Ecto neural progenitor cell (in vitro differentiated cells): Measurements from ENCODE around the gene SSTR5.

Source experiments
- DNase-seq: peaks from one replicate; pipeline ENCODE4 v3.0.0-alpha.2; 2018; ENCODE audit warnings: low spot score

The SSTR5 gene

GRCh38 chr16:1055557-1055924 is 17.0 kb upstream of the SSTR5 start:
- no peak for DNase-seq

DNA sequence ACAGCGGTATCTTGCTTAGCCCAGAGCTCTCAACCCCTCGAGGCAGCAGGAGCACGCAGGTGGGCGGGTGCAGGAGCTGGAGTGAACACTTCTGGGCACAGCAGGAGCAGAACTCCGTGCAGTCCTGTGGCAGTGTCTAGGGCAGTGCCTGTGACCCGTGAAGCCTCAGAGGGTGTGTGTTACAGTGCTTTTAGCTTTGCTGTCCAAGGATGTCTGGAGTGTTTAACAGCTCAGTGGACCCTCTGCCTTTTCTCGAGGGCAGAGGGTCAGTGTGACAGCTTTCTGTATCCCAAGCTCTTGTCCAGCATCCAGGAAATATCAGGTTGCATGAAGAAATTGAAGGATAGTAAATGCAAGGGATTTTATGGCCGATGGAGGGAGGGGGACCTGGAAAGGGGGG is 16.4 kb upstream of the SSTR5 start:
- DNase-seq = no peak

DNA sequence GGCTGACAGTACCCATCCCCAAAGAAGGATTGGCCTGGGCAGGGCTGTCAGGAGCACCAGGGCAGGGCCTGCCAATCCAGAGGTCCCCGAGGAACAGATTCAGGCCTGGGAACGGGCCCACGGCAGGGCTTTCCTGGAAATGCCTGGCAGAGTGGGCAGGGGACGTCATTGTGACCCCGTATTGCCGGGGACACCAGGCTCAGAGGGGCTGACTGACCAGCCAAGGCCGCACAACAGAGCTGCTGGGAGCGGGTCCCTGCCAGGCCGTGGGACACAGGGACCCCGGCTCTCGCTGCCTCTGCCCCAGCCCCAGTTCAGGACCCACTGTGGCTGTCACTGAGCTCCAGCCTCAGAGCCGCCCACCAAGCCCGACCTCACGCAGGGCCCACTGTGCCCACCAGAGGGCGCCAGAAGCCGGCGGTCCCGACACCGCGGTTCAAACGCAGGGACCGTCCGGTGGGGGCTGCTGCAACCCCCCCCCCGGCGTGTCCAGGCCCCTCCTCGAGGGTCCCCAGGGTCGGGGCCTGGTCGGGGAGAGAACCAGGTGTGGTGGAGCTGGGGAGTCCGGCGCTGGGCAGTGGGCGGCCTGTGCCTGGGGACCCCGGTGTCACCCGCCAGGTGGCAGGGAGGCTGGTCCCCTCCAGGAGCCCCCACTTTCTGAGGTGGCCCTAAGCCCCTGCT is 15.2 kb upstream of the SSTR5 start:
- DNase-seq = peak; percentile 77

DNA sequence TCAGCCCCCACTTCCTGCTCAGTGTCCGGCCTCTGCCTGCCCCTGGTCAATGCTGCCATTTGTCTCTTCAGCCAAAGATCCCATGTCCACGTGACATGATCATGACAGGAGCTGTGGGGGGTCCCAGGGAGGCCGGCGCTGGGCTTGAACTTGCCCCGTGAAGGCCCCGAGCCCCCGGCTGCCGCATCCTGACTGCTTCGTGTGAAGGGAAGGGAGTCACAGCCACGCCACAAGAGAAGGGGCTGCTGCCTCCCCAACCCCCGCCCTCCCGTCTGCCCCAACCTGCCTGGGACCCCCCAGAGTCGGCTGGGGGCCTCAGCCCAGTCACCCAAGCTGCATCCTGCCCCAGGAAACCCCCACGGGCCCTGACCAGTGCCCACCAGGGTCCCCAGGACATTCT is 14.3 kb upstream of the SSTR5 start:
- DNase-seq = no peak

GRCh38 chr16:1059310-1059709 is 13.2 kb upstream of the SSTR5 start:
- no peak for DNase-seq

GRCh38 chr16:1060416-1061340 is 11.9 kb upstream of the SSTR5 start:
- no peak for DNase-seq

DNA sequence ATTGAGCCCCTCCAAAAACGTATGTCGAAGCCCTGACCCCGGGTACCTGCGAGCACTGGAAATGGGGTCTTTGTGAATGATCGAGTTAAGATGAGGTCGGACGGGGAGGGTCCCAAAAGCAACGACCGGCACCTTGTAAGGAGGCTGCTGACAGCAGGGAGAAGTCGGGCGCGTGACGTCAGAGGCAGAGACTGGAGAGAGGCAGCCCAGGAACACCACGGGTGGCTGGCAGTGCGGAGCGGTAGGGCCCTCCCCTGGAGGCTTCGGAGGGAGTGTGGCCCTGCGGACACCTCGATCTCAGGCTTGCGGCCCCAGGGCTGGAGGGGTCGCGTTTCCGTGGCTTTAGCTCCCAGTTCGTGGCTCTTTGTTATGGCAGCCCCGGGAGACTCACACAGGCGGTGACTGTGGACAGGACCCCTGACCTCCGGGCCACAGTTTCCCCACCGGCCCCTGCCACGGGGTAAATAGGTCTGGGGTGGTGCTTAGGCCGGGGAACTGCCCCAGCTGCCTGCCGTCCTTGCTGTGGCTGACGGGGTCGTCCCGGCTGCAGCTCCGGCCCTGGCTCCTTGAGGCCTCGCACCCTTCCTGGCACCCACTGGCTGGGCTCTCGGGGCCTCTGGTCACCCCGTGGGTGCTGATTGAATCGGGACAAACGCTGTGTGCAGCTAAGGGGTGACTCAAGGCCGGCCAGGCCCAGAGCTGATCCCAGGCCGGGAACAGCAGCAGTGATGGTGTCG is 10.6 kb upstream of the SSTR5 start:
- no peak for DNase-seq

DNA sequence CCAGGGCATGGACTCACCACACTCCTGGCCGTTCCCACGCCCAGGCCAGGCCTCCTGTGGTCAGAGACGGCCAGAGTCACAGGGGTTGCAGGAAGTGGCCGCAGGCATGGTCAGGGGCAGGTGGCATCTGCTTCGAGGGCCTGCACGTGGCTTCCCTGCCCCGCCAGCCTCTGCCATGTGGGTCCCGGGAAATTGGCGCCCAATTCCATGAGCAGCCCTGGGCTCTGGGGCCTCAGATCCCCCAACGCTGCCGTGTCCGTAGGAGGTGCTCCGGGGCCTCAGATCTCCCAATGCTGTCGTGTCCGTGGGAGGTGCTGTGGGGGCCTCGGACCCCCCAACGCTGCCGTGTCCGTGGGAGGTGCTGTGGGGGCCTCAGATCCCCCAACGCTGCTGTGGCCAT is 9.7 kb upstream of the SSTR5 start:
- no peak for DNase-seq

GRCh38 chr16:1063728-1064127 is 8.8 kb upstream of the SSTR5 start:
- no peak for DNase-seq

DNA sequence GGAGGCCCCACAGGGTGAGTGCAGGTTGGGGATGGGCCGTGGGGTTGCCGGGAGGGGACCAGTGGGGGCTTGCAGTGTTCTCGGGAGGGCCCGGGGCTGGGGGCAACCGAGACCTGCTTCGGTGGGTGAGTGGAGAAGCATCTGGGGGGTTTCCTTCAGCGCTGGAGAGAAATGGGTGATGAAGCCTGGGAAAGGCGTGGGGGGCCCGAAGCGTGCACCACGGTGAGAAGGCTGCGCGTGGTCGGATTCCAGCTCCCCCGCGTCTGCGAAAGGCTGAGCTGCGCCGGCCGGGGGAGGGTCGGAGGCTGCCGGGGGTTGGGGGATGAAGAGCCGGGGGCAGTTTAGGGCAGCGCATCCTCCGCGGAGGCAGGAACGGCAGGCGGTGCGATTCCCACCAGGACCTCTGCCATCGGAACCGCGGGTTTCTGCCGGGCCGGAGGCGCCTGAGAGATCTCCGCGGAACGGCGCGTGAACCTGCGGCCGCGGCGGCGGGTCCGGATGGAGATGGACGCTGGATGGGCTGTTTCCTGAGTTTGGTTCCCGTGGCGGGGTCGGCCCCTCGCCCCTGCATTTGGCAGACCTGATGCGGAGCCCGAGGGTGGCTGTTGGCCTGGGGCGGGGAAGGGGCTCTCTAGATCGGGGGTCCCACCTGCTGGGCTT is 6.9 kb upstream of the SSTR5 start:
- no peak for DNase-seq

DNA sequence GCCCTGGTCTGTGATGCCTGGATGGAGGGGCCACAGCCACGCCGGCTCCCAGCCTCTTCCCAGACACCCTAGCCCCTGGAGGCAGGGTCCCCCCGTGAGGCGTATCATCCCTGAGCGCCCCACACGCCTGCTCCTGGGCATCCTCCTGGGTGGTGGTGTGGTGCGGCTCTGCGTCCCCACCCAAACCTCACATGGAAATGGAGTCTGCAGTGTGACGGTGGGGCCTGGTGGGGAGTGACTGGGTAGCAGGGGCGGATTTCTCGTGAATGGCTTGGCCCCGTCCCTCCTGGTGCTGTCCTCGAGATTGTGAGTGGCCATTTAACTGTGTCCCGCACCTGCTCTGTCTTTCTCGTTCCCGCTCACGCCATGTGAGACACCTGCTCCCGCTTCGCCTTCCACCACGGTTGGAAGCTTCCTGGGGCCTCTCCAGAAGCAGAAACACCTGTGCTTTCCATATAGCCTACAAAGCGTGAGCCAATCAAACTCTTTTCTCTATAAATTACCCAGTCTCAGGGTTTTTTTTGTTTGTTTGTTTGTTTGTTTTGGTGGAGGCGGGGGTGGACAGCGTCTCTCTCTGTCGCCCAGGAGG is 5.9 kb upstream of the SSTR5 start:
- DNase-seq = no peak

GRCh38 chr16:1067629-1068028 is 4.9 kb upstream of the SSTR5 start:
- no peak for DNase-seq

GRCh38 chr16:1068451-1068850 is 4.1 kb upstream of the SSTR5 start:
- DNase-seq = no peak

- DNase-seq = no peak
Observed at GRCh38 chr16:1069154-1069553, 3.4 kb upstream of the SSTR5 start.

DNA sequence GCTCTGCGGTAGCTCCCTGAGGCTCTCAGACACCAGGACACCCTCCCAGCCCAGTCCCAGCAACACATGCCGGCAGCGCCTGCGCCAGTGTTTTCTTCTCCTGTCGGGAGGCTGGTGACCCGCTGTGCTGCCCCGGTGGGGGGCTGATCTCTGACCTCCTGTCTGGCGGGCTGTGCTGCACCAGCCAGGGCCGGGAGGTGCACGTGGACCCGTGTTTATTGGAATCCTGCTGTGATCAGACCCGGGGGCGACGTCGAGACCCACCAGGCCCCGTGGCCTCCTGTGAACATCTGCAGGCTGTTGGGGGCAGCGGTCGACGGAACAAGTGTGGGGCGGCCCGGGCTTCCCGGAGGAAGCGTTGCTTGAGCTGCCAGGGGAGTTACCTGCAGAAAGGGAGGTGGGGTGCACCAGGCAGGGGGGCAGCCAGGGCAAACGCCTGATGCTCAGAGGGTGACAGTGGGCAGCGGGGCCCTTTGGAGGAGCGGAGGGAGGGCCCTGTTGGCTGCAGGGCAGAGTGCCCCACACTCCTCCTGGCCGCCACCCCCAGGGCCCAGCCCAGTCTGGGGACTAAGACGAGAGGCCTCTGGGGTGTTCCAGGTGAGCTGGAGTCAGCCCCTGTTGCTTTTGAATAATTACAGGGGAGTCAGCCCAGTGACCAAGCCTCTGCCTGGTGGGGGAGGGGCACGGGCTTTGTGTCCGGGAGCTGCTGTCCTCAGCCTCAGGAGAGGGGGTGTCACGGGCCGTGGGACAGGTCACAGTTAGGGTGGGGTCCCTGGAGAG is 2.3 kb upstream of the SSTR5 start:
- no peak for DNase-seq

DNA sequence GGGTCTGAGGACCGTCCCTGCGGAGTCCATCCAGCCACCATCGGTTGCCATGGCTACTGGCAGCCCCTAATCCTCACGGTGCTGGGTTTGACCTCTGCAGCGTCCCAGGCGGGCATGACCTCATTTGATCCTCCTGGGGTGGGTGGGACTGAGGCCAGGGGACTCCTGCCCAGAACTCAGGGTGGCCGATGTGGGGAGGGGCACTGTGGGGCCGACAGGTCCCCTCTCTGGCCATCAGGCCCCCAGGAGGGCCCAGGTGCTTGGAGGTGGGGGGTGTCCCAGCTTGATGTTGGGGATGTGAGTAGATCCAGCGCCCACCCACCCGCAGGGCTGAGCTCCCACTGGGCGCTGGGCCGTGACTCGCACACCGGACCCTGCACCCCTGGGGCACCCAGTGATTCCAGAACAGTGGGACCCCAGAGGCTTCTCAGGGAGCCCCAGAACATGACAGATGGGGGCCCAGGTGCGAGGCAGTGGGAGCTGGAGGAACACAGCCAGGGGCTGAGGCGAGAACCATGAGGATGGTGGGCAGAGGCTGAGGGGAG is 1.6 kb upstream of the SSTR5 start:
- no peak for DNase-seq

- DNase-seq = no peak
Observed at GRCh38 chr16:1071561-1072225, 854 bp upstream of the SSTR5 start.

GRCh38 chr16:1073262-1073558 is 663 bp downstream of the SSTR5 start:
- DNase-seq = no peak

- DNase-seq = no peak
Observed at GRCh38 chr16:1073566-1074378, 1.2 kb downstream of the SSTR5 start.

GRCh38 chr16:1074379-1074649 is 1.8 kb downstream of the SSTR5 start:
- DNase-seq = no peak
